ENCODE data around the gene ZNF117.
"Not testable (repeated sequence)": the region's sequence is repeated elsewhere in the genome, so short reads cannot be mapped to it uniquely, and the experiment has no call there.

Gene ZNF117

DNA sequence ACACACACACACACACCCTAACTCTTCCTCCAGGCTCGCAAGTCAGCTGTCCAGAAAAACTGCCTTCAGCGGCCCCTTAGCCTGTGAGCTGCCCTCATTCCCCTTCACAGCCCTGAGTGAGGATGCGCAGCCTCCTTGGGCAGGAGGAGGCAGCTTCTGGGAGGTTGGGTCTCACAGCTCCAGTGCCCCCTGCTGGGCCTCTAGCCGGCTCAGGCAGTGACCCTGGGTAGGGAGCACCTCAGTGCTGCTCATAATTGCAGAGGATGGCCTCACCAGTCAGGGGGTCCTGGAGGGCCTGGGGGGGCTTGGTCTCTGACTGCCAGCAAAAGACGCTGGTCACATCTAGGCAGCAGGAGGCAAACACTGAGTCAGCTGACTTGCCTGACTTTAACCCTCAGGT lies 44.1 kb downstream of the ZNF117 start:
- TF ChIP-seq REST (IDR thresholded peaks at IDR 0.05; ENCODE audit: insufficient replicate concordance, low read depth) = no peak
- TF ChIP-seq GABPA (IDR thresholded peaks at IDR 0.05; ENCODE audit: low read depth) = no peak
- TF ChIP-seq POLR2AphosphoS5 (IDR thresholded peaks at IDR 0.05; ENCODE audit: low read depth) = no peak
- no peak for TF ChIP-seq SPI1 (IDR thresholded peaks at IDR 0.05; ENCODE audit: borderline replicate concordance, low read depth)
- TF ChIP-seq, protein P1, sequence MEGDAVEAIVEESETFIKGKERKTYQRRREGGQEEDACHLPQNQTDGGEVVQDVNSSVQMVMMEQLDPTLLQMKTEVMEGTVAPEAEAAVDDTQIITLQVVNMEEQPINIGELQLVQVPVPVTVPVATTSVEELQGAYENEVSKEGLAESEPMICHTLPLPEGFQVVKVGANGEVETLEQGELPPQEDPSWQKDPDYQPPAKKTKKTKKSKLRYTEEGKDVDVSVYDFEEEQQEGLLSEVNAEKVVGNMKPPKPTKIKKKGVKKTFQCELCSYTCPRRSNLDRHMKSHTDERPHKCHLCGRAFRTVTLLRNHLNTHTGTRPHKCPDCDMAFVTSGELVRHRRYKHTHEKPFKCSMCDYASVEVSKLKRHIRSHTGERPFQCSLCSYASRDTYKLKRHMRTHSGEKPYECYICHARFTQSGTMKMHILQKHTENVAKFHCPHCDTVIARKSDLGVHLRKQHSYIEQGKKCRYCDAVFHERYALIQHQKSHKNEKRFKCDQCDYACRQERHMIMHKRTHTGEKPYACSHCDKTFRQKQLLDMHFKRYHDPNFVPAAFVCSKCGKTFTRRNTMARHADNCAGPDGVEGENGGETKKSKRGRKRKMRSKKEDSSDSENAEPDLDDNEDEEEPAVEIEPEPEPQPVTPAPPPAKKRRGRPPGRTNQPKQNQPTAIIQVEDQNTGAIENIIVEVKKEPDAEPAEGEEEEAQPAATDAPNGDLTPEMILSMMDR (IDR thresholded peaks at IDR 0.05; ENCODE audit: insufficient read depth, low read length) = no peak
- no peak for DNase-seq (ENCODE audit: low read depth in 1 of 2, low spot score in 1 of 2)
- H3K4me3 ChIP-seq (replicated peaks; ENCODE audit: insufficient read depth, low read length) = no peak overlapping the region
- no peaks in the 10 kb centered on the region for H3K27me3 ChIP-seq (ENCODE audit: insufficient read depth, poor library complexity, severe bottlenecking)
- no peak overlapping the region for H3K27ac ChIP-seq (replicated peaks)

- H3K27me3 ChIP-seq (ENCODE audit: insufficient read depth, poor library complexity, severe bottlenecking) = no peaks in the 10 kb centered on the region
- no peak for TF ChIP-seq SPI1 (IDR thresholded peaks at IDR 0.05; ENCODE audit: borderline replicate concordance, low read depth)
- TF ChIP-seq POLR2AphosphoS5 (IDR thresholded peaks at IDR 0.05; ENCODE audit: low read depth) = no peak
- TF ChIP-seq REST (IDR thresholded peaks at IDR 0.05; ENCODE audit: insufficient replicate concordance, low read depth) = no peak
- TF ChIP-seq, protein P1 (IDR thresholded peaks at IDR 0.05; ENCODE audit: insufficient read depth, low read length) = no peak
- no peak for TF ChIP-seq GABPA (IDR thresholded peaks at IDR 0.05; ENCODE audit: low read depth)
- no peak overlapping the region for H3K4me3 ChIP-seq (replicated peaks; ENCODE audit: insufficient read depth, low read length)
- DNase-seq (ENCODE audit: low read depth in 1 of 2, low spot score in 1 of 2) = no peak
- H3K27ac ChIP-seq (replicated peaks) = no peak overlapping the region
These were observed 45.2 kb downstream of the ZNF117 start for GRCh38 chr7:64945503-64946175.

- not testable (repeated sequence) for H3K4me3 ChIP-seq (replicated peaks; ENCODE audit: insufficient read depth, low read length); DNase-seq (ENCODE audit: low read depth in 1 of 2, low spot score in 1 of 2); H3K27me3 ChIP-seq (ENCODE audit: insufficient read depth, poor library complexity, severe bottlenecking); H3K27ac ChIP-seq (replicated peaks)
These were observed 46.0 kb downstream of the ZNF117 start for GRCh38 chr7:64944667-64945502.

DNA sequence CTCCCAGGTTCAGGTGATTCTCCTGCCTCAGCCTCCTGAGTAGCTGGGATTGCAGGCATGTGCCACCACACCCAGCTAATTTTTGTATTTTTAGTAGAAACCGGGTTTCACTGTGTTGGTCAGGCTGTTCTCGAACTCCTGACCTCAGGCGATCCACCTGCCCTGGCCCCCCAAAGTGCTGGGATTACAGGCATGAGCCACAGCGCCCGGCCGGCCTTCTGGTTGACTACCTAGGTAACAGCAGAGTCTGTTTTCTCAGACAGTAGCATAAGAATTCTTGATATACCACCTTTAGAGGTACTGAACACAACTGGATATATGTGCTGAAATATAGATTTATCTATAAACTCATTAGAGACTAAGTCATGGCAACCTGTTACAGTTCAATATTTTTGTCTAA lies 50.8 kb downstream of the ZNF117 start:
- not testable (repeated sequence) for H3K27me3 ChIP-seq (ENCODE audit: insufficient read depth, poor library complexity, severe bottlenecking); DNase-seq (ENCODE audit: low read depth in 1 of 2, low spot score in 1 of 2); H3K4me3 ChIP-seq (replicated peaks; ENCODE audit: insufficient read depth, low read length); H3K27ac ChIP-seq (replicated peaks)

All from HL-60 (cell line).